GM19395 (cell line): ENCODE data around the gene RPA3.
"Not testable (repeated sequence)": the region's sequence is repeated elsewhere in the genome, so short reads cannot be mapped to it uniquely, and the experiment has no call there.

Experiments used
- ATAC-seq: cut with Tn5 transposase; IDR thresholded peaks from one replicate; pipeline ENCODE4 v1.9.1; 2021; ENCODE audit warnings: mild to moderate bottlenecking, moderate library complexity; ENCODE audit not compliant: unreplicated experiment

Gene RPA3

GRCh38 chr7:7662527-7662926 lies 55.9 kb downstream of the RPA3 start:
- no peak for ATAC-seq

- ATAC-seq = not testable (repeated sequence)
Measured at GRCh38 chr7:7656459-7656858, 61.9 kb downstream of the RPA3 start.

GRCh38 chr7:7654964-7655715 lies 63.3 kb downstream of the RPA3 start:
- no peak for ATAC-seq

GRCh38 chr7:7653593-7654187 lies 64.7 kb downstream of the RPA3 start:
- ATAC-seq = no peak

- ATAC-seq = no peak
Measured at GRCh38 chr7:7652798-7653540, 65.4 kb downstream of the RPA3 start.

- ATAC-seq = no peak
Measured at GRCh38 chr7:7651479-7651878, 66.9 kb downstream of the RPA3 start.

- ATAC-seq = no peak
Measured at GRCh38 chr7:7650682-7651206, 67.7 kb downstream of the RPA3 start.

GRCh38 chr7:7647495-7648036 lies 70.8 kb downstream of the RPA3 start:
- no peak for ATAC-seq

- no peak for ATAC-seq
Measured at GRCh38 chr7:7642081-7642480, 76.3 kb downstream of the RPA3 start.

GRCh38 chr7:7641129-7641663 lies 77.2 kb downstream of the RPA3 start:
- peak; percentile 23 for ATAC-seq

GRCh38 chr7:7640221-7641128 lies 77.9 kb downstream of the RPA3 start, which contains the start of gene UMAD1:
Gene UMAD1 (plus strand): TSS chr7:7640752. CDS start chr7:7673372, 32,620 bp downstream.
- peak; percentile 98 for ATAC-seq

- peak; percentile 6 for ATAC-seq
Measured at GRCh38 chr7:7639847-7640220, 78.6 kb downstream of the RPA3 start.

GRCh38 chr7:7639421-7639820 lies 79.0 kb downstream of the RPA3 start:
- no peak for ATAC-seq

- ATAC-seq = no peak
Measured at GRCh38 chr7:7630626-7631329, 87.6 kb downstream of the RPA3 start.

- no peak for ATAC-seq
Measured at GRCh38 chr7:7628476-7628875, 89.9 kb downstream of the RPA3 start.

- no peak for ATAC-seq
Measured at GRCh38 chr7:7620644-7621210, 97.7 kb downstream of the RPA3 start.

- ATAC-seq = no peak
Measured at GRCh38 chr7:7620236-7620635, 98.2 kb downstream of the RPA3 start.

- no peak for ATAC-seq
Measured at GRCh38 chr7:7618410-7618809, 100.0 kb downstream of the RPA3 start.

GRCh38 chr7:7617550-7617949 lies 100.9 kb downstream of the RPA3 start:
- no peak for ATAC-seq
